HCT116 (cell line): ENCODE results near the gene GPR26. TPM values are rescaled to one million over a fixed set of nuclear protein-coding genes. Genes with fewer than 3 reads are reported as not detected.

Experiments
- ATAC-seq: fragments of 200-7000 bp; cut with Tn5 transposase; 2 replicates; pipeline ENCODE4 v1.9.1; 2020; ENCODE audit warnings: mild to moderate bottlenecking, moderate library complexity
- BruUV-seq: library from RNA; stranded (reverse); fragments of 400-500 nt; replicated peaks from 2 replicates; lab custom pipeline; 2021; lab: Mats Ljungman, UMichigan
- CTCF ChIA-PET: fragments of 300-600 bp; sonication (Branson Sonifier 250); formaldehyde crosslinking; loops from one replicate; lab custom pipeline; 2021; ENCODE audit warnings: antibody characterized with exemption; lab: Charles Lee
- POLR2A ChIA-PET: fragments of 300-600, 350-600 bp; sonication (Branson Sonifier 250); formaldehyde crosslinking; loops from one replicate; lab custom pipeline; 2021; ENCODE audit warnings: antibody characterized with exemption; lab: Charles Lee
- RAD21 ChIA-PET, 2 experiments: fragments of 300-600 bp; sonication (Branson Sonifier 250); formaldehyde crosslinking; loops; one replicate each; lab custom pipeline; 2023; ENCODE audit warnings: low total read pairs in 2 of 2; ENCODE audit not compliant: uncharacterized antibody in 2 of 2, unreplicated experiment in 2 of 2, low non-redundant PET in 1 of 2; lab: Charles Lee
- DNase-seq: peaks from one replicate; pipeline ENCODE4 v3.0.0-alpha.2; 2010; ENCODE audit warnings: low read depth, low spot score
- H2AFZ ChIP-seq: fragments of 200-600 bp; shearing (Covaris generic), sonication (generic); 2 replicates; pipeline ENCODE4 v1.6.1; 2017; ENCODE audit warnings: low read depth, mixed run types, mixed read lengths, antibody characterized with exemption, low read length; ENCODE audit not compliant: poor library complexity, severe bottlenecking
- H3K27ac ChIP-seq: 2 replicates; pipeline ENCODE4 v1.5.1; 2012; ENCODE audit warnings: low read depth, low read length
- H3K27me3 ChIP-seq: fragments of 200-600 bp; sonication (generic); 2 replicates; pipeline ENCODE4 v1.6.1; 2016; ENCODE audit warnings: mixed run types, low read length, mixed read lengths; ENCODE audit not compliant: insufficient read depth
- H3K36me3 ChIP-seq, 2 experiments: fragments of 200-500 bp in 1 of 2; fragments of 200-600 bp in 1 of 2; sonication (Bioruptor generic) in 1 of 2; sonication (generic) in 1 of 2; 2 replicates each; pipeline versions ENCODE4 v1.5.1 to v1.6.1; 2014 to 2016; ENCODE audit warnings: low read length in 2 of 2, inconsistent platforms in 1 of 2, mixed read lengths in 1 of 2, mixed run types in 1 of 2; ENCODE audit not compliant: insufficient read depth in 2 of 2, control insufficient read depth in 1 of 2
- H3K4me1 ChIP-seq, 2 experiments: fragments of 200-600 bp in 1 of 2; sonication (generic) in 1 of 2; 2 replicates each; pipeline versions ENCODE4 v1.5.1 to v1.6.1; 2012 to 2017; ENCODE audit warnings: low read length in 2 of 2, inconsistent platforms in 1 of 2, mild to moderate bottlenecking in 1 of 2, mixed read lengths in 1 of 2, mixed run types in 1 of 2, moderate library complexity in 1 of 2; ENCODE audit not compliant: insufficient read depth in 2 of 2, control insufficient read depth in 1 of 2
- H3K4me2 ChIP-seq: fragments of 200-600 bp; sonication (generic); 2 replicates; pipeline ENCODE4 v1.6.1; 2017; ENCODE audit warnings: mixed run types, low read length, mixed read lengths
- H3K4me3 ChIP-seq, 2 experiments: fragments of 200-600 bp in 1 of 2; sonication (generic) in 1 of 2; replicated peaks in 1 of 2; 2 replicates each; pipeline ENCODE4 v1.5.1; 2011 to 2016; ENCODE audit warnings: low read length in 2 of 2, control low read depth in 1 of 2, low read depth in 1 of 2, mild to moderate bottlenecking in 1 of 2, mixed read lengths in 1 of 2, mixed run types in 1 of 2
- H3K79me2 ChIP-seq: fragments of 200-600 bp; sonication (generic); 2 replicates; pipeline ENCODE4 v1.6.1; 2017; ENCODE audit warnings: mild to moderate bottlenecking, mixed run types, low read length, moderate library complexity, mixed read lengths; ENCODE audit not compliant: insufficient read depth
- H3K9ac ChIP-seq: fragments of 200-600 bp; sonication (generic); 2 replicates; pipeline ENCODE4 v1.6.1; 2016; ENCODE audit warnings: low read length, mixed read lengths
- H3K9me2 ChIP-seq: fragments of 200-600 bp; sonication (generic), shearing (Covaris generic); 2 replicates; pipeline ENCODE4 v1.6.1; 2017; ENCODE audit warnings: mixed run types, mild to moderate bottlenecking, moderate library complexity; ENCODE audit not compliant: insufficient read depth
- H3K9me3 ChIP-seq, 2 experiments: fragments of 200-500 bp in 1 of 2; fragments of 200-600 bp in 1 of 2; sonication (Bioruptor generic) in 1 of 2; sonication (generic) in 1 of 2; 2 replicates each; pipeline ENCODE4 v1.6.1; 2014 to 2017; ENCODE audit warnings: low read length in 2 of 2, mixed read lengths in 2 of 2, inconsistent platforms in 1 of 2, low read depth in 1 of 2, mild to moderate bottlenecking in 1 of 2, mixed run types in 1 of 2, moderate library complexity in 1 of 2; ENCODE audit not compliant: control insufficient read depth in 1 of 2, insufficient read depth in 1 of 2
- H4K20me1 ChIP-seq: fragments of 200-600 bp; sonication (generic), shearing (Covaris generic); 2 replicates; pipeline ENCODE4 v1.6.1; 2017; ENCODE audit warnings: mixed run types, mild to moderate bottlenecking, moderate library complexity; ENCODE audit not compliant: insufficient read depth
- FOSL1 ChIP-seq: IDR thresholded peaks from 2 replicates; pipeline ENCODE4 v1.6.1; 2012; ENCODE audit warnings: low read depth
- JUND ChIP-seq: IDR thresholded peaks from 2 replicates; pipeline ENCODE4 v1.6.1; 2012
- POLR2A ChIP-seq: IDR thresholded peaks from 2 replicates; pipeline ENCODE4 v1.7.0; 2011; ENCODE audit warnings: borderline replicate concordance; ENCODE audit not compliant: insufficient read depth, insufficient read length; ENCODE audit errors: extremely low read depth
- POLR2AphosphoS5 ChIP-seq: IDR thresholded peaks from 2 replicates; pipeline ENCODE4 v1.6.1; 2011; ENCODE audit warnings: mild to moderate bottlenecking, low read depth, low read length, moderate library complexity
- REST ChIP-seq: IDR thresholded peaks from 2 replicates; pipeline ENCODE4 v1.6.1; 2012; ENCODE audit warnings: low read depth
- SP1 ChIP-seq: IDR thresholded peaks from 2 replicates; pipeline ENCODE4 v1.6.1; 2012; ENCODE audit warnings: low read depth
- ZBTB33 ChIP-seq: IDR thresholded peaks from 2 replicates; pipeline ENCODE4 v1.6.1; 2011; ENCODE audit warnings: mild to moderate bottlenecking, low read length, moderate library complexity; ENCODE audit not compliant: insufficient replicate concordance; ENCODE audit errors: extremely low read depth
- intact Hi-C: fragments of 100-400 bp; cut with micrococcal nuclease; formaldehyde crosslinking; loops from 2 replicates; pipeline ENCODE4 v1.10.0; 2022
- total RNA-seq: library from RNA; stranded (reverse); gene quantifications from one replicate; pipeline ENCODE4 v1.2.1, GENCODE V29; 2021; ENCODE audit not compliant: unreplicated experiment

GPR26 gene
- total RNA-seq, 1 experiment from 2014 or later, result not detected

- POLR2A ChIA-PET, result no interaction called here
- TF ChIP-seq SP1, result peak; percentile 33; the same call in 1 of the 2 replicates
- TF ChIP-seq FOSL1, result peak; percentile 57; the same call in 1 of the 2 replicates
- no peak for TF ChIP-seq POLR2AphosphoS5
- peak; percentile 50; the same call in 1 of the 2 replicates for TF ChIP-seq JUND
- no peak for TF ChIP-seq REST
- no peak for TF ChIP-seq ZBTB33
- TF ChIP-seq POLR2A, result no peak
- peak; percentile 24 for DNase-seq
- peak overlapping the region in 1 of 2 experiments; percentile 24; a peak in 2 of 4 replicates for H3K4me3 ChIP-seq
- CTCF ChIA-PET, result no interaction called here
- peak overlapping the region; percentile 67 for H3K4me2 ChIP-seq
- peak overlapping the region; percentile 5 for H2AFZ ChIP-seq
- peak; percentile 61 for ATAC-seq
- BruUV-seq, result no TSS peak
- H3K9ac ChIP-seq, result no peak overlapping the region
- peak overlapping the region; percentile 5; the same call in 1 of the 2 replicates for H3K27ac ChIP-seq
- RAD21 ChIA-PET, result no interaction called here
- H4K20me1 ChIP-seq, result no peaks in the 10 kb centered on the region
- H3K27me3 ChIP-seq, result peaks cover 14% of the 10 kb centered on the region; the same call in 1 of the 2 replicates
- H3K36me3 ChIP-seq, result no peaks in the 10 kb centered on the region
- H3K9me2 ChIP-seq, result no peaks in the 10 kb centered on the region
- no peaks in the 10 kb centered on the region for H3K79me2 ChIP-seq
- no peaks in the 10 kb centered on the region for H3K9me3 ChIP-seq
- H3K4me1 ChIP-seq, result peaks cover 22 to 58% of the 10 kb centered on the region in 2 experiments
- intact Hi-C loops, result no loop called here
Observed at GRCh38 chr10:123637326-123637880, 28.8 kb upstream of the GPR26 start.
